AG20443 (cell line): Measurements from ENCODE around the gene CDK1.
A peak's percentile ranks its signal among the peaks of the same experiment; 100 is the strongest.

Experiments used
- DNase-seq: peaks from one replicate; pipeline ENCODE4 v3.0.0; 2012; ENCODE audit warnings: low spot score, mixed read lengths

The CDK1 gene

GRCh38 chr10:60778971-60779796 is 906 bp downstream of the CDK1 start:
- DNase-seq, result no peak

- no peak for DNase-seq
These were observed 3.4 kb downstream of the CDK1 start for GRCh38 chr10:60781661-60782060.

- no peak for DNase-seq
These were observed 6.4 kb downstream of the CDK1 start for GRCh38 chr10:60784641-60785040.

- no peak for DNase-seq
These were observed 10.3 kb downstream of the CDK1 start for GRCh38 chr10:60788544-60788943.

- no peak for DNase-seq
These were observed 11.1 kb downstream of the CDK1 start for GRCh38 chr10:60789340-60789739.

GRCh38 chr10:60794953-60795352 is 16.7 kb downstream of the CDK1 start:
- DNase-seq, result no peak

- no peak for DNase-seq
These were observed 17.4 kb downstream of the CDK1 start for GRCh38 chr10:60795465-60796202.

- no peak for DNase-seq
These were observed 18.2 kb downstream of the CDK1 start for GRCh38 chr10:60796481-60796880.

- no peak for DNase-seq
These were observed 18.9 kb downstream of the CDK1 start for GRCh38 chr10:60797200-60797599.

- no peak for DNase-seq
These were observed 19.8 kb downstream of the CDK1 start for GRCh38 chr10:60798031-60798430.

- no peak for DNase-seq
These were observed 20.6 kb downstream of the CDK1 start for GRCh38 chr10:60798870-60799269.

GRCh38 chr10:60799971-60800650 is 21.8 kb downstream of the CDK1 start:
- DNase-seq, result no peak

- no peak for DNase-seq
These were observed 22.6 kb downstream of the CDK1 start for GRCh38 chr10:60800918-60801317.

GRCh38 chr10:60801522-60801921 is 23.2 kb downstream of the CDK1 start:
- no peak for DNase-seq

- DNase-seq, result no peak
These were observed 25.2 kb downstream of the CDK1 start for GRCh38 chr10:60803433-60803832.

- DNase-seq, result no peak
These were observed 25.6 kb downstream of the CDK1 start for GRCh38 chr10:60803865-60804264.

- no peak for DNase-seq
These were observed 28.6 kb downstream of the CDK1 start for GRCh38 chr10:60806921-60807320.

- no peak for DNase-seq
These were observed 29.2 kb downstream of the CDK1 start for GRCh38 chr10:60807499-60807898.

- DNase-seq, result no peak
These were observed 29.8 kb downstream of the CDK1 start for GRCh38 chr10:60808036-60808435.

- DNase-seq, result peak; percentile 53
These were observed 30.9 kb downstream of the CDK1 start for GRCh38 chr10:60809157-60809556.

- peak; percentile 50 for DNase-seq
These were observed 32.3 kb downstream of the CDK1 start for GRCh38 chr10:60810437-60811182.
